GM21717 (cell line): ENCODE measurements around the gene MRPL17.

Experiments used
- ATAC-seq: cut with Tn5 transposase; IDR thresholded peaks from one replicate; pipeline ENCODE4 v1.9.1; 2021; ENCODE audit warnings: mild to moderate bottlenecking, moderate library complexity; ENCODE audit not compliant: unreplicated experiment

The MRPL17 gene

DNA sequence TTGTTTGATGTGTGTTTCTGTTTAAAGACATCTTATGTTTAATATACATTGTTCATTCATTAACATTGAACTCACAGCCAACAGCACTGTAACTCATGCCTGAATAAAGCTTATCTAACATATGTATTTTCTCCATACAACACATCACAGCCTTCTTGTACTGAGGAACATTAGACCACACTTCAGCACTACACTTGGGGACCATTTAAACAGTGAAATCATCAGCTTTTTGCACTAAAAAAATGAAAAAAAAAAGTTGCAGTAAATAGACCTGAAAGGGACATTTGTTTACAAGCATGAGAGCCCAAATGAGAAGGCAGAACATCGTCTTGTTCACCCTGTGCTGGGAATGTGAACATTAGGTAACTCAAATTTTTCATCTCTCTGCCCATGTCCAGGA, 48.6 kb downstream of the MRPL17 start:
- ATAC-seq, result no peak

DNA sequence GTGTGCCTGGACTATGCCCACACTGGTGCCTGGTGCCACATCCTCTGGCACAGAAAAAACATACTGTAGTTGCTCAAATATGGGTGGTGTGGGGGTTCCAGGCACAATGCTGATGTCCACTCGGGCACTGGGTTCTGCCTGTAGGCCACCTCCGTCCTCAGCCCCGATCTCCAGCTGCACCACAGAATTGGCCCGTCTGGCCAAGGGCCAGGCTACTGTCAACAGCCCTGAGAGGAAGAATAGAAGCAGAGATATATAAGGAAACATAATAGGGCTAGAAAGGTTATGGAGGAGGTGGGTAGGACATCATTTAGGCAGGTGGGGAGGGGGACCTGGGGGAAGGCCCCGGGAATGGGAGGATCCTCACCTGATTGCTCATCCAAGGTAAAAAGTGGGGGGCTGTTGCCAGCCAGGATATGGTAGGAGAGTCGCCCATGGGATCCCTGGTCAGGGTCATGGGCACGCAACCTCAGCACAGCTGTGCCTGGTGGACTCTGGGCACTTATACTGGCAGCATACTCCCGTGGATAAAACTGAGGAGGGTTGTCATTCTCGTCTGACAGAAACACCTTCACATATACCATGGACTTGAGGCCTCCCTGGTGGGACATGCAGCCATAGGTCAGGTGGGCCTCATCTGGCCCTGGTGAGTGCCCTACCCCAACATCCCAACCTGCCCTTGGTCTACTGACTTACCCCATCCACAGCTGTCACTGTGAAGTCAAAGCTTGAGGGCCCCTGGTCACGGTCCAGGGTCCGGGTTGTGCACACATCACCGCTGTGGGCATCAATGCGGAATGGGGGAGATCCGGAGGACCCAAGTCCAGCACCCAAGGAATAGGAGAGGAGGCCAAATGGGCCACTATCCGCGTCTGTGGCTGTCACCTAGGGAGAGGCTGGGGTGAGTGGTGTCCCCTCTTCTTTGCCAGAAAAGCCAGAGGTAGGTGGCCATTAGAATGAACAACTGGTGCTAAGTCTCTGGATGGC, 49.4 kb downstream of the MRPL17 start:
- ATAC-seq, result no peak

DNA sequence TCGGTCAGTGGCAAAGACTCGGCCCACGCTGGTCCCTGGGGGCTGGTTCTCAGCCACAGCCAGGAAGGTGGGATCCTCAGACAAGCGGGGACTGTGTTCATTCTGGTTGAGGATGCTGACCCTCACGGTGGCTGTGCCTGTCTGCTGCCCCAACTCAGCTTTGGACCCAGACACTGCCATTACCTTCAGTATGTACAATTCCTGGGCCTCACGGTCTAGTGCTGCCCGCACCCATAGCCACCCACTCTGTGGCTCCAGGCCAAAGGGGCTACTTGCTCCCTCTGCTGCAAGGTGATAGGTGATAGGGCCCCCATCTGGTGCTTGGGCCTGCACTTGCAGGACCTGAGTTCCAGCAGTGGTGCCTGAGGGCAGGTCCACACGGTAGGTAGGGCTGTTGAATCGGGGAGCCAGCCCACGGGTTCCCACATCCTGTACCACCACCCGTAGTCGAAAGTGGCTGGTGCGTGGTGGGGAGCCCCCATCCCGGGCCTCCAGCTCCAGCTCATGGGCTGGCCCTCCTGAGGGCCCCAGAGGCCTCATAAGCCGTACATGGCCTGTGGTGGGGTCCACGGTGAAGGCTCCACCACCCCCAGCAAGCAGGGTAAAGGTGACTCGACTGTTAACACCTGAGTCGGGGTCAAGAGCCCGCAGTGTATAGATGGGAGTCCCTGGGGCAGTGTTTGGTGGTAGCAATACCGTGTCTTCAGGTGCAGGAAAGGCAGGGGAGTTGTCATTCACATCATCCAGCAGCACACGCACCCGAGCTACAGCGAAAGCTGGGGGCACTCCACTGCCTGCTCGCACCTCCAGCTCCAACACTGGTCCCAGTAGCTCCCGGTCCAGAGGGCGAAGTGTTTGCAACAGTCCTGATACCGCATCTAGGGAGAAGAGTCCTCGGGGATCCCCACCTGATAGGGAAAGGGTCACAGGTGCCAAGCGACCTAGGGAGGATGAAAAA, 50.7 kb downstream of the MRPL17 start:
- ATAC-seq, result no peak

DNA sequence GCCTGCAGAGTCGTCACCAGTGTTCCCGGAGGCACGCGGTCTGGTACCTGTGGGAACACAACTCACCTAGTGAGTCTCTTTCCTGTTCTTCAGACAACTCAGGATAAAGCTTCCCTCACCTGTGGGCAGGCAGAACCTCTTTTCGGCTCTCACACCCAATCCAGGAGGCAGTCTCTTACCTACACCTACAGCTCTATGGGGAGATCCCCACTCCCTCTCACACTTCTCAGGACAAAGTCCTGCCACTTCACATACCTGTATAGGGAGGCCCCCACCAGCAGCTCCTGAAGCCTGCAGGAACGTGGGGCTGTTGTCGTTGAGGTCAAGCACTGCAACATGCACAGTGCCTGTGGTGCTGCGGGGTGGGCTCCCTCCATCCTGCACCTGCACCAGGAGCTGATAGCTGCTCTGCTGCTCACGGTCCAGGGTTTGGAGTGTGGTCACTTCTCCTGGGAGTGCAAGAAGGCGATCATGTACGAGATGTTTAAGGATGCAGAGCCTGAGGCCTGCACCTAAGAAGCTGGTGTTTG, 51.7 kb downstream of the MRPL17 start:
- ATAC-seq, result no peak

DNA sequence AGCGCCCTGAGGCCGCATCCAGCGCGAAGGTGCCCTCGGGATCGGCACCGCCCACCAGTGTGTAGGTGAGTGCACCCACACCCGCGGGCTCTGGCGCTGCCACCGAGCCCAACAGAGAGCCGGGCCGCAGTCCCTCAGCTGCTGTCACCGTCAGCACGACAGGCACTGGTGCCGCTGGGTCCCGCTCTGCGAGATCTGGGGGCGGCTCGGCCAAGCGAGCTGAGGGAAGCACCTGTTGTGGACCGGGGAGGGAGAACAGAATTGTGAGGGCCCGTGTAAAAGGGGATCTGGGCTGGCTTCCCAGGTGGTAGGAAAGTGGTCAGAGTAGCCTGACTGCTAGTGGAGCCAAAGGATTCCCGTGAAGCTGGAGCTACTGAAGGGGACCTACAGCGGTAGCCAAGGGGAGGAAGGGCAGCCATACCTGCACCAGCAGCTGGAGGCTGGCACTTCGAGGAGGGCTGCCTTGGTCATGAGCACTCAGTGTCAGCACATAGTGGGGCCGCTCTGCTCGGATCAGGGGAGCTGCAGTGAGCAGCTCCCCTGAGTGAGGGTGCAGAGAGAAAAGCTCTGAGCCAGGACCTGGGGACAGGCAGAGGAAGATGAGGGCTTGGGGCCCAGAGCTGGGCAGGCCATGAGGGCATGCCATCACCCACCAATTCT, 52.4 kb downstream of the MRPL17 start:
- ATAC-seq, result no peak
